CD4-positive, alpha-beta T cell treated with Interleukin-10 for 1 hour (primary cell): ENCODE results near the gene AIP.
A peak's percentile ranks its signal among the peaks of the same experiment; 100 is the strongest.
"Not testable (repeated sequence)": the region's sequence is repeated elsewhere in the genome, so short reads cannot be mapped to it uniquely, and the experiment has no call there.

Experiments used
- DNase-seq: peaks from one replicate; pipeline ENCODE4 v3.0.0-alpha.2; 2020

The AIP gene

GRCh38 chr11:67469508-67469811 is 13.4 kb upstream of the AIP start:
- no peak for DNase-seq

GRCh38 chr11:67470337-67471002 is 12.4 kb upstream of the AIP start:
- DNase-seq = no peak

- no peak for DNase-seq
These were observed 9.9 kb upstream of the AIP start for GRCh38 chr11:67472882-67473281.

- DNase-seq = not testable (repeated sequence)
These were observed 6.1 kb upstream of the AIP start for GRCh38 chr11:67476692-67477091.

GRCh38 chr11:67477344-67478050 is 5.3 kb upstream of the AIP start:
- not testable (repeated sequence) for DNase-seq

- DNase-seq = no peak
These were observed 475 bp upstream of the AIP start for GRCh38 chr11:67482275-67482826.

- DNase-seq = peak; percentile 65
These were observed 1.2 kb downstream of the AIP start for GRCh38 chr11:67483831-67484665.

- peak; percentile 71 for DNase-seq
These were observed 2.1 kb downstream of the AIP start for GRCh38 chr11:67484847-67485311.

- DNase-seq = peak; percentile 81
These were observed 3.1 kb downstream of the AIP start for GRCh38 chr11:67485873-67486361.

- peak; percentile 47 for DNase-seq
These were observed 3.8 kb downstream of the AIP start for GRCh38 chr11:67486481-67487195.

- DNase-seq = no peak
These were observed 6.5 kb downstream of the AIP start for GRCh38 chr11:67489203-67489884.

- DNase-seq = no peak
These were observed 7.3 kb downstream of the AIP start for GRCh38 chr11:67489885-67490726.

GRCh38 chr11:67490727-67491065 is 7.9 kb downstream of the AIP start:
- DNase-seq = no peak

- no peak for DNase-seq
These were observed 8.6 kb downstream of the AIP start for GRCh38 chr11:67491276-67492068.

- DNase-seq = no peak
These were observed 9.4 kb downstream of the AIP start for GRCh38 chr11:67492069-67492727.

GRCh38 chr11:67492801-67493547 is 10.1 kb downstream of the AIP start:
- DNase-seq = no peak

GRCh38 chr11:67493548-67494370 is 10.9 kb downstream of the AIP start:
- DNase-seq = no peak
